WERI-Rb-1 (cell line): Measurements from ENCODE around the gene BACE2.
"Not testable (repeated sequence)": the region's sequence is repeated elsewhere in the genome, so short reads cannot be mapped to it uniquely, and the experiment has no call there.

Experiments
- DNase-seq: peaks from one replicate; pipeline ENCODE4 v3.0.0-alpha.2; 2020
- H3K27ac ChIP-seq: fragments of 250-450 bp; sonication (Bioruptor Pico); 2 replicates; pipeline ENCODE4 v1.5.1; 2020; ENCODE audit warnings: mild to moderate bottlenecking, moderate library complexity
- H3K27me3 ChIP-seq: fragments of 250-450 bp; sonication (Bioruptor Pico); 2 replicates; pipeline ENCODE4 v1.5.1; 2021; ENCODE audit warnings: mild to moderate bottlenecking, low read depth, moderate library complexity; ENCODE audit not compliant: insufficient read depth, severe bottlenecking
- H3K36me3 ChIP-seq: fragments of 250-450 bp; sonication (Bioruptor Pico); 2 replicates; pipeline ENCODE4 v1.5.1; 2020; ENCODE audit warnings: mild to moderate bottlenecking, moderate library complexity
- H3K4me3 ChIP-seq: 2 replicates; pipeline ENCODE4 v1.5.1; 2011; ENCODE audit warnings: low read depth, mild to moderate bottlenecking, control low read depth, low read length
- H3K9me3 ChIP-seq: fragments of 250-450 bp; sonication (Bioruptor Pico); 2 replicates; pipeline ENCODE4 v1.5.1; 2021; ENCODE audit warnings: mild to moderate bottlenecking, moderate library complexity; ENCODE audit not compliant: severe bottlenecking
- TF ChIP-seq, protein P1 (sequence below): IDR thresholded peaks from 2 replicates; pipeline ENCODE4 v1.5.1; 2011; ENCODE audit warnings: low read depth, mild to moderate bottlenecking, control low read depth, inconsistent platforms, low read length

The BACE2 gene

DNA sequence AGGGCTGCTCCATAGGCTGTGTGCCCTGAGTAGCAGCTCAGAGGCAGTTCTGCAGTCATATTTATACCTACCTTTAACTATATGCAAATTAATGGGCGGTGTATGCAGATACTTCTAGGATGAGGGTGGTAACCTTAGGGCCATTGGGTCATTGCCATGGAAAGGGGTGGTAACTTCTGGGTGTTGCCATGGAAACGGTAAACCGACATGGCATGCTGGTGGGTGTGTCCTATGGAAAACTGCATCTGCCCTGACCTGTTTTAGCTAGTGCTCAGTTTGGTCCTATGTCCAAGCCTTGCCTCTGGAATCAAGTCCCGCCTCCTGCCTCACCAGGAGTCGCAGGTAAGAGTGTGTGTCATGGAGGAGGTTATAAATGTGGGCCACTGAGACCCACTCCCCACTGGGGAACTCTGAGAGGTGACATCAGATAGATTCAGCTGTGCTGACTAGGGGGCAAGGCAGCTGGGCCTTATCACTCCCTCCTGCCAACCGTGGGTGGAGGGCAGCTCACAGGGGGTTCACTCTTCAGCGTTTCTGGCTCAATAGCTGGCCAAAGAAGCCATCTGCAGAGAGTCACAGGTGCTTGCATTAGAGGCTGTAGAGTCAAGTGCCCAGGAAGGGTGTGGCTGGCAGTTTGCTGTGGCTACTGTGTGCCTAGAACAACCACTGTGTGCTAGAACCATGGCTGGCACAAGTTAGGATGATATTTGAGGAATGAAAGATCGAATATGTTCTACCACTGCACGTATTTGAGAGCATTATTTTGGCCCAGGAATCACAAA is 19.0 kb downstream of the BACE2 start:
- no peak overlapping the region for H3K27ac ChIP-seq
- no peak for DNase-seq
- H3K4me3 ChIP-seq = no peak overlapping the region
- TF ChIP-seq, protein P1, sequence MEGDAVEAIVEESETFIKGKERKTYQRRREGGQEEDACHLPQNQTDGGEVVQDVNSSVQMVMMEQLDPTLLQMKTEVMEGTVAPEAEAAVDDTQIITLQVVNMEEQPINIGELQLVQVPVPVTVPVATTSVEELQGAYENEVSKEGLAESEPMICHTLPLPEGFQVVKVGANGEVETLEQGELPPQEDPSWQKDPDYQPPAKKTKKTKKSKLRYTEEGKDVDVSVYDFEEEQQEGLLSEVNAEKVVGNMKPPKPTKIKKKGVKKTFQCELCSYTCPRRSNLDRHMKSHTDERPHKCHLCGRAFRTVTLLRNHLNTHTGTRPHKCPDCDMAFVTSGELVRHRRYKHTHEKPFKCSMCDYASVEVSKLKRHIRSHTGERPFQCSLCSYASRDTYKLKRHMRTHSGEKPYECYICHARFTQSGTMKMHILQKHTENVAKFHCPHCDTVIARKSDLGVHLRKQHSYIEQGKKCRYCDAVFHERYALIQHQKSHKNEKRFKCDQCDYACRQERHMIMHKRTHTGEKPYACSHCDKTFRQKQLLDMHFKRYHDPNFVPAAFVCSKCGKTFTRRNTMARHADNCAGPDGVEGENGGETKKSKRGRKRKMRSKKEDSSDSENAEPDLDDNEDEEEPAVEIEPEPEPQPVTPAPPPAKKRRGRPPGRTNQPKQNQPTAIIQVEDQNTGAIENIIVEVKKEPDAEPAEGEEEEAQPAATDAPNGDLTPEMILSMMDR = no peak
- H3K27me3 ChIP-seq = no peaks in the 10 kb centered on the region
- H3K9me3 ChIP-seq = no peaks in the 10 kb centered on the region
- H3K36me3 ChIP-seq = no peaks in the 10 kb centered on the region

- TF ChIP-seq, protein P1 = no peak
- Histone ChIP-seq H3K27ac (no peak overlapping the region), H3K27me3 (no peaks in the 10 kb centered on the region), H3K9me3 (no peaks in the 10 kb centered on the region), H3K36me3 (no peaks in the 10 kb centered on the region), H3K4me3 (no peak overlapping the region)
- DNase-seq = no peak
These were observed 19.6 kb downstream of the BACE2 start for GRCh38 chr21:41187537-41188025.

DNA sequence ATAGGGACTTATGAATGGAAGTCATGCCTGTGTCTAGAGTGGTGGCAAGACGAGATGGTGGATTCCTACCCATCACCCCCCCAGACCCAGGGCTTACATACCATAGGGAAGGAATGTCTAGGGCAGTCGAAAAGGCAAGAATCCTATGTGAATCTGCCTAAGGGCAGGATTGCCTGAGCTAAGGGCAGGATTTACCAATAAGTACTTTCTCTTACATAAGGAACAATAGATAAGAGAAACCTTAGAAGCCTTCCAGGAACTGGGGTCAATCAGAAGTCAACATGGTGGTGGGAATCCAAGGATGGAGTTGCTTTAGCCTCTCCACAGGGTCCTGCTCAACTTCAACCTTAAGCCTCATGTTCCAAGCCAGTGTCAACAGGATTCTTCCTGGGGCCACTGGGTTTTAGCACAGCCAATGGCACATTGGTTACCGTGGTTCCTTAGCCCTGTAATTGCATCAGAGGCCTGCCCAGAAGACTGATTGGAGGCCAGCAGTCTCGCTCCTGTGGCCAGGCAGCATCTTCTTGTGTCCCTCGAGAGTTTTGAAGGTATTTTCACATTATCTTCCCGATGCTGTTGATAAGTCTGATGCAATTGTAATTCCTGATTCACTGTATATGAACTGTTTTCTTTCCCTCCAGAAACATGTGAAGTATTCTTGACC is 20.7 kb downstream of the BACE2 start:
- no peaks in the 10 kb centered on the region for H3K9me3 ChIP-seq

GRCh38 chr21:41189150-41189745 is 21.3 kb downstream of the BACE2 start:
- H3K27me3 ChIP-seq = no peaks in the 10 kb centered on the region
- H3K4me3 ChIP-seq = no peak overlapping the region
- DNase-seq = no peak
- no peaks in the 10 kb centered on the region for H3K9me3 ChIP-seq
- TF ChIP-seq, protein P1 = no peak
- H3K27ac ChIP-seq = no peak overlapping the region
- H3K36me3 ChIP-seq = no peaks in the 10 kb centered on the region

More for the DNA sequence above, 20.7 kb downstream of the BACE2 start:
- TF ChIP-seq, protein P1 = no peak
- DNase-seq = no peak
- H3K4me3 ChIP-seq = no peak overlapping the region
- H3K27ac ChIP-seq = no peak overlapping the region
- no peaks in the 10 kb centered on the region for H3K36me3 ChIP-seq
- H3K27me3 ChIP-seq = no peaks in the 10 kb centered on the region

DNA sequence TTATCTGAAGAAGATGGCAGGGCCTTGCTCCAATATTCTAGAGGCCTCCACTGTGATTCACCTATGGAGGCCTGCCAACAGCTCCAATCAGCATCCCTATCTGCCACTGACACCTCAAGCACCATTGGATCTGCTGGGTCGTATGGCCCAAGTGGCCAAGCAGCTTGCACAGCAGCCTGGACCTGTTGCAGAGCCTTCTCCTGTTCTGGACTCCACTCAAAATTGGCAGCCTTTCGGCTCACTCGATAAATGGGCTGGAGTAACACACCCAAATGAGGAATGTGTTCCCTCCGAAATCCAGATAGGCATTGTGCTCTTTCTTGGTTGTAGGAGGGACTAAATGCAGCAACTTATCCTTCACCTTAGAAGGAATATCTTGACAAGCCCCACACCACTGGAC is 24.6 kb downstream of the BACE2 start:
- not testable (repeated sequence) for H3K36me3 ChIP-seq, DNase-seq, H3K27ac ChIP-seq, H3K9me3 ChIP-seq, H3K4me3 ChIP-seq, H3K27me3 ChIP-seq

DNA sequence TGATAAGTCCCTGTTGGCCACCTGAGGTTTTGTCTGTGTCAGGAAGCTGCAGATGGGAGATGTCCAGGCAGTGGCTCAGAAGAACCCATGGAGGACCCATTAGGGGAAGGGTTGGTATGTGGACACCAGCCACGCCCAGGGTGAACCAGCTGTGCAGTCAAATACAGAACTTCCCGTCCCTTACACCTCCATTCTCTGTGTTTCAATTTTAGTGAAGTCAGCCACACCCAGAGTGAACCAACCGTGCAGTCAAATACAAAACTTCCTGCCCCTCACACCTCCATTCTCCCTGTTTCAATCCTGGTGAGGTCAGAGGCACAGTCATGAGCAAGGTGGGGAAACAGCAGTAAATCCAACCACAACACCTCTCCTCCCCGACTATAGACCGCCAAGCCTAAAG is 27.4 kb downstream of the BACE2 start:
- DNase-seq = no peak
- H3K36me3 ChIP-seq = no peaks in the 10 kb centered on the region
- H3K27me3 ChIP-seq = no peaks in the 10 kb centered on the region
- TF ChIP-seq, protein P1 = no peak
- no peaks in the 10 kb centered on the region for H3K9me3 ChIP-seq
- no peak overlapping the region for H3K4me3 ChIP-seq
- H3K27ac ChIP-seq = no peak overlapping the region
